LoVo (cell line): ENCODE measurements around the gene ALPL.

Experiments used
- DNase-seq: peaks from one replicate; pipeline ENCODE4 v3.0.0-alpha.2; 2016; ENCODE audit warnings: low spot score

The ALPL gene

GRCh38 chr1:21618561-21619374, 109.5 kb downstream of the ALPL start:
- no peak for DNase-seq

DNA sequence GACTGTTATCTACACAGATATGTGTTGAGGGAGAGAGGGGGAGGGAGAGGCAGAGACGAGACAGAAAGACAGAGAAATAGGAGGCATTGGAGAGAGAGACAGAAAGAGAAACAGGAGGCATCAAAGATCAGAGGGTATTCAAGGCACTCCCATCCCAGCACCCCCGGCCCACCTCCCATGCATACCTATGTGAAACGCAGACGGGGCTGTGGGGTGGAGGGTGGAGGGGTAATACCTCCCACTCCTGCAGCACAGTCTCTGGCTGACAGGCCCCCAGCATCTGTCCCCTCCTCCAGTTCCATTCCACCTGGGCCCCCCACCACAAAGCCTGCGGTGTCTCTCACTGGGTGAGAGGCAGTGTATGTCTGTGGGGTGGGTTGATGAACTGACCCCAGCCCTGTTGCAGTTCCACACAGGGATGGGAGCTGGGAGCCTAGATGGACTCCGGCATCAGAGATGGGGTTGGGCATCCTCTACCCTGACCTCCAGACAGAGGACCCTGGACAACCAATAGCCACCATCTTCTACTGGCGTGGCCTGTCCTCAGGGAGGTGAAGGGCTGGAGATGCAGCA, 110.2 kb downstream of the ALPL start:
- DNase-seq: no peak

- DNase-seq: no peak
Measured at GRCh38 chr1:21620011-21620410, 110.8 kb downstream of the ALPL start.

- DNase-seq: no peak
Measured at GRCh38 chr1:21620496-21620895, 111.3 kb downstream of the ALPL start.

DNA sequence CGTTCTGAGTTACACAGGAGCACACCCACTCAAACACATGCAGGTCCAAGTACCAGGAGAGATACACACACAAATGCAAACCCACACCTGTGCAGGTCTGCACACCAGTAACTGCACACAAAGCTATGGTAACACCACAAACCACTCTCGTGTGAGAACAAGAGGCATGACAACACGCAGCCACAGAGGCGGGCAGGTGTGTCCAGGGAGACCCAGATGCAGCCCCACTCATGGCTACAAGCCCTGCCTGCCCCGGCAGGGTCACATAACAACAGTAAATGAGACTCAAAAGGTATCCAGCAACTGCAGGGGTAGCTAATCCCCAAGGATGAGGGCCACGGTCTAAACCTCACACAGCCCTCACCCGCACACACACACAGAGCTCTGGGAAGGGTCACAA, 111.8 kb downstream of the ALPL start:
- no peak for DNase-seq

DNA sequence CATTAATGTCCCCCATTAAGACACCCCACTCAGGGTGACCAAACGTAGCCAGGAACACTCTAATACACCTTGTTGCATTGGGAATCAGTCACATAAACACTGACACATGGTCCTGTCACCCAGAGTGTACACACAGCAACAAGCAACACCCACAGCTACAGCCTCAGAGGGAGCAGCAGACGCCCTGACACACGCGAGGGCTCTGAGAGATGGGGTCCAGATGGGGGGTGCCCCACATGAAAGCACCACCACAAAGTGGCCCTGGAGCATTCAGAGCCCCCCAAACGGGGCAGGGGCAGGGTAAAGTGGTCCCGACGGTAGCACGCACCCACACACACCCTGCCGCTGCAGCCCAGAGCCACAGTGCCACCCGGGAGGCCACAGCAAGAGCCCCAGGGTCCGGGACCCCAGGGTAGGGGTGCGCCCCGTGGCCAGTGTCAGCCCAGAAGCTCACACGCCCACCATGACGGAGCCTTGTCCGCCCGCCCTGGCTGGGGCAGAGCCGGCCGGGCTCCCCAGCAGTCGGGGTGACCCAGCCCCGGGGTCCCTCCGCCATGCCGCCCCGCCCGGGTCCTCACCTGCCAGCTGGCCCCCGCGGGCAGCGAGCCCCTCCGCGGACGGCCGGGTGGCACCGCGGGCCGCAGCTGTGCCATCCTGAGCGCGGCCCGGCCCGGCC, 112.7 kb downstream of the ALPL start:
- no peak for DNase-seq

DNA sequence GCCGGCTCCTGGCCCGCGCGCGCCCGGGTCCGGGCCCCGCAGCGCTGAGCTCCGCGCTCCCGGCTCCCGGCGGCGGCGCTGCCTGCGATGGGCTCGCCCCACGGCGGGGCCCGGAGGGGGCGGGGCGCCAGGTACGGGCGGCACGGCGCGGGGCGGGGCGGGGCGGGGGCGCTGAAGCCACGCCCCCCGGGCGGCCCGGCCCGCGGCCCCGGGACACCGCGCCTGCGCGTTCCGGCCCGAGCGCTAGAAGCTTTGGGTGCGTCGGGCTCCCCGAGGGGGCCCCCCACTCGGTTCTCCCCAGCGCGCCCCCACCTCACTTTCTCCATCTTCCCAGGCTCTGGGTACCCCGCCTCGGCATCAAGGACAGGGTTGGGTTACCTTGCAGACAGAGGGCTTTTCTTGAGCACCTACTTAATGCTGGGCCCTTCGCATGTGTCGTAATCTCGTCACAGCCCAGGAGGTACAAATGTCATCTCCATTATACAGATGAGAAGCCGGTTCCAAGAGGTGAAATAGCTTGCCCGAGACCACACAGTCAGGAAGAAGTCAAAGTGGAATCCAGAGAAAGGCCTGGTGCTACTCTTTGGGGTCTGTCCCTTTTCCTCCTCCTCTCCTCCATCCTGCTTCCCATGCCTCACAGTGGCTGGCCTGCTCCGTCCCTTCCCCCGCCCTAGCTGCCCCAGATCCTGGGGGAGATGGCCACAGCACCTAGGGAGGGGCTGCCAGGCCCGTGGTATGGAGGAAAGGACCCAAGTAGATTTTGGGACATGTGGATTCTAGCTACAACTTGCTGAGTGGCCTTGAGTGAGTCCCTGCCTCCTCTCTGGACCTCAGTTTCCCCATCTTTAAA, 113.5 kb downstream of the ALPL start:
- DNase-seq: peak; percentile 77

DNA sequence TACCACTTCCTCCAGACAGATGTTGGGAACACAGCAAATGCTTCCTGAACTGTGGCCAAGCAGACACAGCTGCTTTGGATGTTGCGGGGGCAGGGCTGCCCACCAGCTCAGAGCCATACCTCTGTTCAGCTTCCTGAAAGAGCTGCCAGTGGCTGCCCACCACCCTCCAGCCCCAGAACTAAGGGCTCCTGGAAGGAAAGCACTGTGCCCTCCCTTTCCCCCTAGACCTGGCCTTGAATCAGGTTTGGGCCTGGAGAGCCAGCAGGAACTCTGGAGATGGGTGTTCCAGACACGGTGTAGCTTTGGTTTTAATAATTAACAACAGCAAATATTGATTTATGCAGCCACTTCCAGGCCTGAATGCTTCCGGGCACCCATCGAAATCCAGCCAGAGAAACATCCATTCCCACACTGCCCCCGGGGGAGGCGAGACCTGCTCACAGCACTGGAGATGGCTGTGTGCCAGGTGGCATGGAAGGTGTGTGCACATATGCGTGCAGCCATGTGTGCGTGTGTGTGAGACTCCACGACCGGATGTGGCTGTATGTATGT, 114.3 kb downstream of the ALPL start:
- no peak for DNase-seq

DNA sequence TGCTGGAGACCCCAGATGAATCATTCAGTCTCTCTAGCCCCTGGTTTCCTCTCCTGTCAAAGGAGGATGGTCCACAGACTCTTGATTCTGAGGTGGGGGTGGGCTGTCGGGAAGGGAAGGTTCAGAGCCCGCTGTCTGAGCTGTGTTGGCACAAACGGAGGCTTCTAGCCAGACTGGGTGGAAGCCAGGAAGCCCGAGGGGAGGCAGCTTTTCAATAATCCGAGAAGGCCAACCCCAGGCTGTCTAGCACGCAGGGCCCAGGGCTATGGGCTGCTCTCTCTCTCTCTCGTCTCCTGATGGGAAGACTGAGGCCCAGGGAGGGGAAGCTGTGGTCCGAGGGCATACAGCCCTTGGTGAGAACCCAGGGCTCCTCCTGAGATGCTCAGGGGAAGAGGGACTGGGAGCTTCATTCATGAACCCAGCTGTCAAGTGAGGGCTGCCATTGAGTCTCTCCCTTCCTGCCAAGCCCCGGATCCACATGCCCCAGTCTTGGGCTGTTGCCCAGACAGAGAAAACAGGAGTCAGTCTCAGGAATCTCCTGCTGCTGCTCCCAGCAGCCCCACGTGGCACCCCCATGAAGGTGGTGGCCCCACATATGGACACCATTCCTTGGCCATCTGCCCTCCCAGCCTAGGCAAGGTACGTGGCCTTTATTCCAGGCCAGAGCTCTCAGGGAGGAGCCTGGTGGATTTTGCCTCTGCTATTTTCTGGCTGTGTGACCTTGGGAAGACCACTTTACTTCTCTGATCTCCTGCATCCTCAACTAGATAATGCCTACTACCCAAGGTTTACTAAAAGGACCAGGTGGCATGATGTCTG, 115.6 kb downstream of the ALPL start:
- DNase-seq: no peak

DNA sequence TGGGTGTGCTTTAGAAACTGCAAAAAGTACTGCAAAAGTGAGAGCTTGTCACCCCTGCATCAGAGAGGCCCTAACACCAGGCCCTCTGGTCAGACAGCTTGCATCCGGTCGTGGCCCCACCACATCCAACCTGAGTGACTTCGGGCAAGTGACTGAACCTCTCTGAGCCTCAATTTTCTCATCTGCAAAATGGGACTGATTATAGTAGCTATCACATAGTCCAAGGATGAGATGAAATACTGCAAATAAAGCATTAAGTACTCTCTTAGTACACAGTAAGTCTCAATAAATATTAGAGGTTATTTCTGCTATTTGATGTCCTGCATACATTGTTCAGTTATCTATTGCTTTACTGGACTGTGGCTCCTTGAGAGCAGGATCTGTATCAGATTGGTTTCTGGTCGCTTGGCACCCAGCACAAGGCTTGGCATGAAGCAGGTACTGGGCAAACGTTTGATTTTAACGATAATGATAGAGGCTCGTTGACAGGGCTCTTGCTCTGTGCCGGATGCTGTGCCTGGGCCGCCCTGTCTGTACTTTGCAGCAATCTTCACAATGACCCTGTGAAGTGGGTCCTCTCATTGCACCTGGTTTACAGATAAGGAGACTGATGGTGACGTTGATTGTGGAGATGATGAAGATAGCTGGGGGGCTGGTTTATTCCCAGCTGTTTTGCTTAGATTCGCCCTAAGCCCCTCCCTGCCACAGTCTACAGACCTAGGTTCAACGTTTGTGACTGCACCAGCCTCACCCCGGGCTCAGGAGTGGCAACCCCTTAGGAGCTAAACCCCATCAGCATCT, 116.4 kb downstream of the ALPL start:
- DNase-seq: no peak

- peak; percentile 18 for DNase-seq
Measured at GRCh38 chr1:21626921-21627339, 117.7 kb downstream of the ALPL start.
